Muscle of leg (tissue), 11 donors: ENCODE results near the gene DENND6A. TPM values are rescaled to one million over a fixed set of nuclear protein-coding genes. Genes with fewer than 3 reads are reported as not detected.
"Not testable (repeated sequence)": the region's sequence is repeated elsewhere in the genome, so short reads cannot be mapped to it uniquely, and the experiment has no call there.

Source experiments
- DNase-seq: peaks from one replicate; pipeline ENCODE4 v3.0.0; 2013
- H3K27ac ChIP-seq: one replicate; pipeline ENCODE4 v1.5.1; 2013; ENCODE audit warnings: mild to moderate bottlenecking, low read length, control low read depth
- H3K27me3 ChIP-seq: one replicate; pipeline ENCODE4 v1.6.1; 2013; ENCODE audit warnings: low read length; ENCODE audit not compliant: control insufficient read depth, insufficient read depth
- H3K36me3 ChIP-seq: one replicate; pipeline ENCODE4 v1.6.1; 2013; ENCODE audit warnings: low read length; ENCODE audit not compliant: control insufficient read depth, insufficient read depth
- H3K4me1 ChIP-seq: one replicate; pipeline ENCODE4 v1.6.1; 2013; ENCODE audit warnings: low read length; ENCODE audit not compliant: control insufficient read depth, insufficient read depth
- H3K4me3 ChIP-seq: one replicate; pipeline ENCODE4 v1.5.1; 2013; ENCODE audit warnings: low read length, control low read depth
- H3K9me3 ChIP-seq: replicated peaks from 2 replicates; pipeline ENCODE4 v1.6.1; 2013; ENCODE audit warnings: low read depth, low read length; ENCODE audit not compliant: control insufficient read depth
- WGBS: methylation state at CpG from one replicate; pipeline ENCODE4 v1.1.5; 2013; ENCODE audit warnings: missing lambda C conversion rate; ENCODE audit not compliant: insufficient coverage; 5-methylcytosine and 5-hydroxymethylcytosine counted together
- polyA plus RNA-seq, 8 donors: library from polyadenylated mRNA; unstranded; fragments of 120-200 nt; gene quantifications; one replicate each; pipeline versions ENCODE4 v1.2.1 to v1.2.3, GENCODE V29; 2013; ENCODE audit warnings: inconsistent platforms in 1 of 8, low replicate concordance in 1 of 8; ENCODE audit not compliant: insufficient read length in 8 of 8, insufficient read depth in 1 of 8
- total RNA-seq: library from RNA; stranded (reverse); fragments of 120-200 nt; gene quantifications from one replicate; pipeline ENCODE4 v1.2.4, GENCODE V29; 2013

The DENND6A gene
- total and polyA plus RNA-seq, 9 donors, result 11.5 to 17.7 (median 13.6) TPM

DNA sequence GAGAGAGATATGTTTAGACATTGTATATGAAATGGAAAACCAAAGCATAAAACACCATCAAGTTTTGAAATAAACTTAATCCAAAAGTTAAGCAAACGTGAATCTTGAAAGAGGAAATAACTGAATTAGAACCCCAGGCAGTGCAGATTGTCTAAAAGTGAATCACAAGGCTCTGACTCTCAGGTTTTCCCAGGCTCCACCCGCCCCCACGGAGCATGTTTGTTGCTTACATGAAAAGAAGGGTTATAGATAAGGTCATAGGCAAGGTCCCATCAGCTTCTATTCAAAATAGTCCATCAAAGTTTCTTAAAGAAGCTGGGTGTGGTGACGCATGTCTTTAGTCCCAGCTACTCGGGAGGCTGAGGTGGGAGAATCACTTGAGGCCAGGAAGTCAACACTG lies 34.2 kb upstream of the DENND6A start:
- 75% methylated on average over 2 of the region's 5 CpGs for WGBS
- no peak for DNase-seq
- Histone ChIP-seq H3K4me3 (no peak overlapping the region), H3K27me3 (no peaks in the 10 kb centered on the region), H3K36me3 (no peaks in the 10 kb centered on the region), H3K27ac (no peak overlapping the region), H3K4me1 (no peaks in the 10 kb centered on the region), H3K9me3 (no peaks in the 10 kb centered on the region)

DNA sequence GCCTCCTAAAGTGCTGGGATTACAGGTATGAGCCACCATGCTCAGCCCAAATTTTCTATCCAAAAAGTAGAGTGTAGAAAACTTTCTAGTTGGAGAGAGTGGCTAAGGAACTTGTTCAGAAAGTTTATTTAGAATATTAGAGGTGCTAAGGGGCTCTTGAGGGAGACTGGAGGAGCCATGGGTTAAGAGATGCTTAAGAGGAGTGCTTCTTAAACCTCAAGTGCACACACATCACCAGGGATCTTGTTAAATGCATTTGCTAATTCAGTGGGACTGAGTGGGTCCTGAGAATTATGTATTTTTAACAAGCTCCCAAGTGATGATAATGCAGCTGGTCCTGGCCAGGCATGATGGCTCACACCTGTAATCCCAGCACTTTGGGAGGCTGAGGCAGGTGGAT lies 33.5 kb upstream of the DENND6A start:
- Histone ChIP-seq H3K27me3 (no peaks in the 10 kb centered on the region), H3K36me3 (no peaks in the 10 kb centered on the region), H3K27ac (no peak overlapping the region), H3K4me3 (no peak overlapping the region), H3K4me1 (no peaks in the 10 kb centered on the region), H3K9me3 (no peaks in the 10 kb centered on the region)
- DNase-seq, result no peak

DNA sequence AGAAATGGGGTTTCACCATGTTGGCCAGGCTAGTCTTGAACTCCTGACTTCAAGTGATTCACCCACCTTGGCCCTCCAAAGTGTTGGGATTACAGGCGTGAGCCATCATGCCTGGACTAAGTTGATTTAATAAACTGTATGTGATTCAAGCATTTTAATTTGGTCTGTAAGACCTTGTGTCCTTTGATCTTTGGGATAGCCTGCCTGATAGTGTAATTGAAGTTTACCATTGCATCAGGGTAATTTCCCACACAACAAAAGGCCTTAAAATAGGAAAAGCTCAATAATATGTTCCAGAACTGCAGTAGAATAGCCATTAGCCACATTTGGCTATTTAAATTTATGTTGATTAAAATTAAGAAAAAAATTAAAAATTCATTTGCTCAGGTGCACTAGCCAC lies 25.2 kb upstream of the DENND6A start:
- WGBS, result no CpG with 5 or more reads among the region's 1 CpG
- H3K27me3 ChIP-seq, result no peaks in the 10 kb centered on the region
- DNase-seq, result no peak

DNA sequence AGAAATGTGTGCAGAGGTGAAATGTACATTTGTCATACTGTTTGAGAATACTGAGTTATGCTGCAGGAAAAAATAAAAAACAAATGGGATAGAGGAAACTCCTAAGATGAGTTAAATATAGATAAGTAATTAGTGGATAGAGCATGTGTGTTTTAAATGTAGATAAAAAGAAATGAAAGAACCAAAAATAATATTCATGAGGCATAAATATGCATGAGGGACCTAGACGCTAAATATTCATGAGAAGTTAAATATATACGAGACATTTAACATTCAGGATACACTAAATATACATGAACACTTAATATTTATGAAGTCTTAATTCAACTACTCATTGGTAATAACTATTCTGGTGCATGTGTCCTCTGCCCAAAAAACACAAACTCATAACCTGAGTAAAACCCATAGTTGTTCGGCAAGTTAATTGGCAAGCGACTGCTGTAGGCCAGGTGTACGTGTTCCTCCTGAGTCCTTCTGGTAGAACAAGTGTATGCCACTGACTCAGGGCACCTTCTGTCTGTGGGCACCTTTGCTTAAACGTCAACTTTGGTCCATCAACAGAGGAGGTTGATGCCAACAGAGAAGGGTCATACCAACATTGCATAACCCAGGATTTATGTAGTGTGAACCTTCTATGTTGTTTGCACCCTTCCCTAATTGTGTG lies 24.5 kb upstream of the DENND6A start:
- DNase-seq, result no peak
- Histone ChIP-seq H3K9me3 (no peaks in the 10 kb centered on the region), H3K4me1 (no peaks in the 10 kb centered on the region), H3K27me3 (no peaks in the 10 kb centered on the region), H3K36me3 (no peaks in the 10 kb centered on the region), H3K27ac (no peak overlapping the region), H3K4me3 (no peak overlapping the region)
- WGBS, result 89% methylated on average over 3 of the region's 6 CpGs

More for the DNA sequence above, 25.2 kb upstream of the DENND6A start:
- no peak overlapping the region for H3K4me3 ChIP-seq
- no peaks in the 10 kb centered on the region for H3K4me1 ChIP-seq
- no peak overlapping the region for H3K27ac ChIP-seq
- no peaks in the 10 kb centered on the region for H3K9me3 ChIP-seq
- H3K36me3 ChIP-seq, result no peaks in the 10 kb centered on the region

DNA sequence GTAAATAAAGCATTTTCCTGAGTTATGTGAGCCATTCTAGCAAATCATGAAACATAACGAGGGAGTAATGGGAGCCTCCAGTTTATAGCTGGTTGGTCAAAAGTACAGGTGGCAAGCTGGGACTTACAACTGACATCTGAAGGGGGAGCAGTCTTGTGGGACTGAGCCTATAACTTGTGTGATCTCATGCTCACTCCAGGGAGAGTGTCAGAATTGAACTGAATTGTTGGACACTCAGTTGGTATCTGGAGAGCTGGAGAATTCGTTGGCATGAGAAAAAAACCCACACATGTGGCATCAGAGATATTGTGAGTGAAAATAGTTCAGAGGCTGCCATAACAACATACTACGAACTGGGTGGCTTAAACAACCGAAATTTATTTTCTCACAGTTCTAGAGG lies 22.8 kb upstream of the DENND6A start:
- Histone ChIP-seq H3K9me3 (no peaks in the 10 kb centered on the region), H3K4me1 (no peaks in the 10 kb centered on the region), H3K27me3 (no peaks in the 10 kb centered on the region), H3K36me3 (no peaks in the 10 kb centered on the region), H3K27ac (no peak overlapping the region), H3K4me3 (no peak overlapping the region)
- 100% methylated on average over 1 of the region's 4 CpGs for WGBS
- no peak for DNase-seq

DNA sequence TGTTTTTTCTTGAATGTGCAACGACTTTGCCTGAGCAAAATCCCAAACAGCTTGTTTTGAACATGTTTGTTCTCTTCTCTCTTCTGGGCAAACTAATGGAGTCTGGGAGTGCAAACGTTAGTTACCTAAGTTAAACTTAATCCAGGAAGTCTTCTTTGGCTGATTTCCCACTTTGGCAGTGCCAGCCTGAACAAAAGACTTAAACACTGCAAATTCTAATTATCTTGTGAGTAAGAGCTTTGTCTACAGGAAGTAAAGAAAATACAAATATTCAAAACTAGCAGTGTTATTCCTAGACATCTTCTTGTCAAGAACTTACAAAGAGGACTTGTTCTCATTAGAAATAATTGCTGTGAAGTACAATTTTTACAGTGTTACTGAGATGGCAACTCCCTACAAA lies 16.7 kb upstream of the DENND6A start:
- no peaks in the 10 kb centered on the region for H3K9me3 ChIP-seq
- H3K27ac ChIP-seq, result no peak overlapping the region
- H3K4me1 ChIP-seq, result no peaks in the 10 kb centered on the region
- H3K27me3 ChIP-seq, result no peaks in the 10 kb centered on the region
- DNase-seq, result no peak
- H3K36me3 ChIP-seq, result no peaks in the 10 kb centered on the region
- 17% methylated on average over 1 of the region's 2 CpGs for WGBS
- no peak overlapping the region for H3K4me3 ChIP-seq

DNA sequence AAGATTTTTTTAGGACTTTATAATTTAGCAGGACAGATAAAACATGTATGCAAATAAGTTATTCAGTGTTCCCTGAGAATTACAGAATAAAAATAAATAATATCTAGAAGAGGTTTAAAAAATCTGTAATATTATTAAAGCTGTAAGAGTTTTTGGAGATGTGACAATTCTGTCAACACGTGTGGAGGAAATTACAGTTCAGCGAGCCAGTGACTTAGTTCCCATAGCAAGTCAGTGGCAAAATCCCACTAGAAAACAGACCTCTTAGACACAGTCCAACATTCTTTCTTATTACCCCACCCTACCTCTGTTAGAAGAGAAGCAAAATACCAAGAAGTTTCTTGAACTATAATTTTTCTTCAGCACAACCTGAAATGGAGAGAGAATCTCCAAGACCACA lies 16.2 kb upstream of the DENND6A start:
- DNase-seq, result peak; percentile 62
- no peaks in the 10 kb centered on the region for H3K36me3 ChIP-seq

DNA sequence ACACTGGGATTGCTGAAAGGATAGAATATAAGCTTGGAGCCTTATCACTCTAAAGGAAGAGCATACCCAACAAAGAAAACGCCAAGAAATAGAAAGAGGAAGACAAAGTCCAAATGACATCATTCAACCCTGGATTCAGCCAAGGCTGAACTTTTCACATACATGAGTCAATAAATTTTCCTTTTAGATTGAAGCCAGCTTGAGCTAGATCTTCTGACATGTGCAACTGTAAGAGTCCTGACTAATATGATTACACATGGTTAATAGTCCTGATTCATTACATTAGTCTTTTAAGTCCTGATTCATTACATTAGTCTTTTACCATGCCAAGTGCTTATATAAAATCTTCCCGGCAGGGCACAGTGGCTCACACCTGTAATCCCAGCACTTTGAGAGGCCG lies 13.6 kb upstream of the DENND6A start:
- peak; percentile 67 for DNase-seq
- Histone ChIP-seq H3K27ac (no peak overlapping the region), H3K4me1 (no peaks in the 10 kb centered on the region), H3K36me3 (no peaks in the 10 kb centered on the region), H3K9me3 (no peaks in the 10 kb centered on the region), H3K27me3 (no peaks in the 10 kb centered on the region), H3K4me3 (no peak overlapping the region)
- WGBS, result 100% methylated on average over 1 of the region's 3 CpGs

More for the DNA sequence above, 16.2 kb upstream of the DENND6A start:
- Histone ChIP-seq H3K4me3 (no peak overlapping the region), H3K9me3 (no peaks in the 10 kb centered on the region), H3K27ac (no peak overlapping the region), H3K4me1 (no peaks in the 10 kb centered on the region), H3K27me3 (no peaks in the 10 kb centered on the region)
- no CpG with 5 or more reads among the region's 2 CpGs for WGBS

DNA sequence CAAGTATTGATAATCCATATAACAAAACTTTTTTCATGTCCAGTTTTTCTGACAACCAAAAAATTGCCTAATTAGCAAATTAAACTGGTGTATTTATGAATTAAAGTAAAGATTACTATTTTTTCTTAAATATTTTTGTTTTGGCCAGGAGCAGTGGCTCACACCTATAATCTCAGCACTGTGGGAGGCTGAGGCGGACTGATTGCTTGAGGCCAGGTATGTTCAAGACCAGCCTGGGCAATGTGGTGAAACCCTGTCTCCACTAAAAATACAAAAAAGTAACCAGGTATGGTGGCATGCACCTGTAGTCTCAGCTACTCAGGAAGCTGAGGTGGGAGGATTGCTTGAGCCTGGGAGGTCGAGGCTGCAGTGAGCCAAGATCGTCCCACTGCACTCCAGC lies 12.5 kb upstream of the DENND6A start:
- WGBS, result no CpG with 5 or more reads among the region's 3 CpGs
- not testable (repeated sequence) for H3K27me3 ChIP-seq, H3K9me3 ChIP-seq, H3K4me3 ChIP-seq, H3K4me1 ChIP-seq, DNase-seq, H3K36me3 ChIP-seq, H3K27ac ChIP-seq

DNA sequence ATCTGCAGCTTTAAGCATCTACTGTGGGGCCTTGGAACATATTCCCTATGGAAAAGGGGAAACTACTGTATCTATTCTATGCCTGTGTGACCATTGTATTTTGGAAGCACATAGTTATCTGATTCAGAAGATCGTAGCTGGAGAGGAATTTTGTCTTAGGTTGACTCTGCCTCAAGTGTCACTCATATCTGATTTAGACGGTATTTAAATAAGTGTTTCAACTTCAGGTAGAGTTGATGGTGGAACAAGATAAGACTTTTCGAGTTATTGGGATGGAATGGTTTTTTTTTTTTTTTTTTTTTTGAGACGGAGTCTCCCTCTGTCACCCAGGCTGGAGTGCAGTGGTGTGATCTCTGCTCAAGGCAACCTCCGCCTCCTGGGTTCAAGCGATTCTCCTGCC lies 8.9 kb upstream of the DENND6A start:
- no peaks in the 10 kb centered on the region for H3K36me3 ChIP-seq
- WGBS, result no CpG with 5 or more reads among the region's 6 CpGs
- no peaks in the 10 kb centered on the region for H3K27me3 ChIP-seq
- no peaks in the 10 kb centered on the region for H3K9me3 ChIP-seq
- H3K4me3 ChIP-seq, result no peak overlapping the region
- H3K27ac ChIP-seq, result no peak overlapping the region
- no peak for DNase-seq
- H3K4me1 ChIP-seq, result no peaks in the 10 kb centered on the region

DNA sequence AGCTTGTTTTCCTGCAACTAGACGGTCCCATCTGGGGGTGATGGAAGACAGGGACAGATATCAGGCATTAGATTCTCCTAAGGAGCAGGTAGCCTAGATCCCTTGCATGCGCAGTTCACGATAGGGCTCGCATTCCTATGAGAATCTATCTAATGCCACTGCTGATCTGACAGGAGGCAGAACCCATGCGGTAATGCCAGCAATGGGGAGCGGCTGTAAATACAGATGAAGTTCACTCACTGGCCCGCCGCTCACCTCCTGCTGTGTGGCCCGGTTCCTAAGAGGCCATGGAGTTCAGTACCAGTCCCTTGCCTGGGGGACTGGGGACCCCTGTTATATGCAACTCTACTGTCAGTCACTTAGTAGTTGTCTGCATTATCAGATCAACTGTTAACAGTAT lies 7.9 kb upstream of the DENND6A start:
- DNase-seq, result no peak
- H3K4me1 ChIP-seq, result no peaks in the 10 kb centered on the region
- H3K27me3 ChIP-seq, result no peaks in the 10 kb centered on the region
- 80% methylated on average over 8 of the region's 9 CpGs for WGBS
- no peaks in the 10 kb centered on the region for H3K36me3 ChIP-seq
- H3K27ac ChIP-seq, result no peak overlapping the region
- no peak overlapping the region for H3K4me3 ChIP-seq
- no peaks in the 10 kb centered on the region for H3K9me3 ChIP-seq
